Stimulated activated memory B cell treated with anti-CD40 and anti-IgM and Interleukin-4, amounts not matched to agents 10 μg/mL and 1 μg/mL and 100 μg/mL, for 72 hours (primary cell): Measurements from ENCODE around the gene ZNF668.

Experiments
- ATAC-seq: fragments of 150-1000 bp; cut with Tn5 transposase; 2 replicates; pipeline ENCODE4 v1.10.0; 2021
- H3K27ac Mint-ChIP-seq: one replicate; pipeline ENCODE4 v1.8.0; 2022; ENCODE audit warnings: mild to moderate bottlenecking, mixed read lengths
- H3K27me3 Mint-ChIP-seq: one replicate; pipeline ENCODE4 v1.8.0; 2022; ENCODE audit warnings: mixed read lengths
- H3K36me3 Mint-ChIP-seq: one replicate; pipeline ENCODE4 v1.8.0; 2022; ENCODE audit warnings: mixed read lengths
- H3K4me1 Mint-ChIP-seq: one replicate; pipeline ENCODE4 v1.8.0; 2022; ENCODE audit warnings: mixed read lengths
- H3K4me3 Mint-ChIP-seq: one replicate; pipeline ENCODE4 v1.8.0; 2022; ENCODE audit warnings: mild to moderate bottlenecking, moderate library complexity, mixed read lengths
- H3K9me3 Mint-ChIP-seq: one replicate; pipeline ENCODE4 v1.8.0; 2022; ENCODE audit warnings: mixed read lengths

ZNF668 gene

GRCh38 chr16:31073970-31074813, at the start of gene ZNF668, which contains the start of gene ZNF646:
TSS of gene ZNF668 (minus strand) at chr16:31074240. CDS start at chr16:31064459, 9,781 bp downstream.
TSS of gene ZNF646 (plus strand) at chr16:31074422. CDS start at chr16:31076325, 1,903 bp downstream.
- Mint-ChIP-seq H3K27me3 (no peaks in the 10 kb centered on the region), H3K4me3 (peak within 1 kb of the TSS; percentile 89), H3K36me3 (peaks cover 33% of the 10 kb centered on the region), H3K27ac (peak within 1 kb of the TSS; percentile 90), H3K9me3 (no peaks in the 10 kb centered on the region), H3K4me1 (peaks cover 51% of the 10 kb centered on the region)
- ATAC-seq: peak; percentile 92

- Mint-ChIP-seq H3K27me3 (no peaks in the 10 kb centered on the region), H3K27ac (no peak overlapping the region), H3K36me3 (peaks cover 22% of the 10 kb centered on the region), H3K4me1 (peaks cover 26% of the 10 kb centered on the region), H3K9me3 (no peaks in the 10 kb centered on the region), H3K4me3 (no peak overlapping the region)
- no peak for ATAC-seq
Measured at GRCh38 chr16:31120129-31120528, 46.1 kb upstream of the ZNF668 start.

GRCh38 chr16:31118223-31119155, 44.4 kb upstream of the ZNF668 start:
- peaks cover 22% of the 10 kb centered on the region for H3K36me3 Mint-ChIP-seq
- H3K27me3 Mint-ChIP-seq: no peaks in the 10 kb centered on the region
- no peaks in the 10 kb centered on the region for H3K9me3 Mint-ChIP-seq
- peak overlapping the region; percentile 85 for H3K4me3 Mint-ChIP-seq
- peaks cover 37% of the 10 kb centered on the region for H3K4me1 Mint-ChIP-seq
- ATAC-seq: no peak
- H3K27ac Mint-ChIP-seq: peak overlapping the region; percentile 79

- no peaks in the 10 kb centered on the region for H3K27me3 Mint-ChIP-seq
- peak within 1 kb of the TSS; percentile 85 for H3K4me3 Mint-ChIP-seq
- H3K4me1 Mint-ChIP-seq: peaks cover 42% of the 10 kb centered on the region
- peaks cover 25% of the 10 kb centered on the region for H3K36me3 Mint-ChIP-seq
- H3K27ac Mint-ChIP-seq: peak within 1 kb of the TSS; percentile 79
- peak; percentile 98 for ATAC-seq
- H3K9me3 Mint-ChIP-seq: no peaks in the 10 kb centered on the region
Measured at GRCh38 chr16:31117384-31118222, 43.6 kb upstream of the ZNF668 start, which contains the start of gene KAT8. TSS of gene KAT8 (plus strand) at chr16:31117664. CDS start at chr16:31117682, 18 bp downstream.

- H3K4me1 Mint-ChIP-seq: peaks cover 45% of the 10 kb centered on the region
- no peak for ATAC-seq
- no peaks in the 10 kb centered on the region for H3K27me3 Mint-ChIP-seq
- no peaks in the 10 kb centered on the region for H3K9me3 Mint-ChIP-seq
- peak overlapping the region; percentile 60 for H3K27ac Mint-ChIP-seq
- peaks cover 24% of the 10 kb centered on the region for H3K36me3 Mint-ChIP-seq
- no peak overlapping the region for H3K4me3 Mint-ChIP-seq
Measured at GRCh38 chr16:31114468-31114867, 40.4 kb upstream of the ZNF668 start.

- peaks cover 37% of the 10 kb centered on the region for H3K4me1 Mint-ChIP-seq
- H3K27ac Mint-ChIP-seq: peak overlapping the region; percentile 56
- H3K36me3 Mint-ChIP-seq: peaks cover 26% of the 10 kb centered on the region
- no peak for ATAC-seq
- no peak overlapping the region for H3K4me3 Mint-ChIP-seq
- no peaks in the 10 kb centered on the region for H3K27me3 Mint-ChIP-seq
- H3K9me3 Mint-ChIP-seq: no peaks in the 10 kb centered on the region
Measured at GRCh38 chr16:31113121-31114120, 39.4 kb upstream of the ZNF668 start.

GRCh38 chr16:31112711-31113110, 38.7 kb upstream of the ZNF668 start:
- H3K9me3 Mint-ChIP-seq: no peaks in the 10 kb centered on the region
- no peak overlapping the region for H3K27ac Mint-ChIP-seq
- peaks cover 26% of the 10 kb centered on the region for H3K36me3 Mint-ChIP-seq
- peaks cover 36% of the 10 kb centered on the region for H3K4me1 Mint-ChIP-seq
- H3K27me3 Mint-ChIP-seq: no peaks in the 10 kb centered on the region
- no peak for ATAC-seq
- no peak overlapping the region for H3K4me3 Mint-ChIP-seq

GRCh38 chr16:31111881-31112466, 37.9 kb upstream of the ZNF668 start:
- Mint-ChIP-seq H3K36me3 (peaks cover 26% of the 10 kb centered on the region), H3K4me1 (peaks cover 42% of the 10 kb centered on the region), H3K27ac (no peak overlapping the region), H3K9me3 (no peaks in the 10 kb centered on the region), H3K27me3 (no peaks in the 10 kb centered on the region), H3K4me3 (no peak overlapping the region)
- no peak for ATAC-seq

GRCh38 chr16:31110106-31111034, 36.3 kb upstream of the ZNF668 start:
- no peaks in the 10 kb centered on the region for H3K9me3 Mint-ChIP-seq
- H3K27ac Mint-ChIP-seq: peak overlapping the region; percentile 57
- H3K27me3 Mint-ChIP-seq: no peaks in the 10 kb centered on the region
- peak overlapping the region; percentile 40 for H3K4me3 Mint-ChIP-seq
- peaks cover 46% of the 10 kb centered on the region for H3K4me1 Mint-ChIP-seq
- no peak for ATAC-seq
- H3K36me3 Mint-ChIP-seq: peaks cover 26% of the 10 kb centered on the region

- H3K4me3 Mint-ChIP-seq: peak overlapping the region; percentile 73
- ATAC-seq: no peak
- H3K36me3 Mint-ChIP-seq: peaks cover 26% of the 10 kb centered on the region
- H3K4me1 Mint-ChIP-seq: peaks cover 41% of the 10 kb centered on the region
- no peaks in the 10 kb centered on the region for H3K9me3 Mint-ChIP-seq
- peak overlapping the region; percentile 57 for H3K27ac Mint-ChIP-seq
- H3K27me3 Mint-ChIP-seq: no peaks in the 10 kb centered on the region
Measured at GRCh38 chr16:31109622-31110021, 35.6 kb upstream of the ZNF668 start.

GRCh38 chr16:31108794-31109558, 34.9 kb upstream of the ZNF668 start:
- Mint-ChIP-seq H3K36me3 (peaks cover 26% of the 10 kb centered on the region), H3K27me3 (no peaks in the 10 kb centered on the region), H3K4me3 (peak overlapping the region; percentile 87), H3K9me3 (no peaks in the 10 kb centered on the region), H3K4me1 (peaks cover 39% of the 10 kb centered on the region), H3K27ac (peak overlapping the region; percentile 88)
- ATAC-seq: no peak
